Activated T-cell treated with anti-CD3 and anti-CD28 coated beads, Interleukin-2, amount 50 U/mL, for 24 hours (primary cell): ENCODE results near the gene UBTD1.
"Not testable (repeated sequence)": the region's sequence is repeated elsewhere in the genome, so short reads cannot be mapped to it uniquely, and the experiment has no call there.

Experiments used
- DNase-seq: peaks from one replicate; pipeline ENCODE4 v3.0.0-alpha.2; 2020
- H3K27ac Mint-ChIP-seq: 2 replicates; pipeline ENCODE4 v1.8.0; 2020; ENCODE audit warnings: mild to moderate bottlenecking, mixed read lengths
- H3K27me3 Mint-ChIP-seq: 2 replicates; pipeline ENCODE4 v1.8.0; 2020; ENCODE audit warnings: mixed read lengths
- H3K36me3 Mint-ChIP-seq: 2 replicates; pipeline ENCODE4 v1.8.0; 2020; ENCODE audit warnings: low read depth, mixed read lengths
- H3K4me1 Mint-ChIP-seq: 2 replicates; pipeline ENCODE4 v1.8.0; 2020; ENCODE audit warnings: low read depth, mixed read lengths
- H3K4me3 Mint-ChIP-seq: 2 replicates; pipeline ENCODE4 v1.8.0; 2020; ENCODE audit warnings: mild to moderate bottlenecking, moderate library complexity, mixed read lengths
- H3K9me3 Mint-ChIP-seq: 2 replicates; pipeline ENCODE4 v1.8.0; 2020; ENCODE audit warnings: mixed read lengths

The UBTD1 gene

GRCh38 chr10:97547271-97547600 lies 48.5 kb downstream of the UBTD1 start:
- Mint-ChIP-seq H3K9me3 (no peaks in the 10 kb centered on the region), H3K4me1 (peaks cover 18% of the 10 kb centered on the region), H3K27ac (no peak overlapping the region), H3K27me3 (no peaks in the 10 kb centered on the region), H3K4me3 (no peak overlapping the region), H3K36me3 (no peaks in the 10 kb centered on the region)
- DNase-seq: no peak

- Mint-ChIP-seq H3K9me3 (no peaks in the 10 kb centered on the region), H3K36me3 (no peaks in the 10 kb centered on the region), H3K4me1 (peaks cover 10% of the 10 kb centered on the region), H3K27me3 (no peaks in the 10 kb centered on the region), H3K4me3 (no peak overlapping the region), H3K27ac (no peak overlapping the region)
- DNase-seq: no peak
These were observed 49.2 kb downstream of the UBTD1 start for GRCh38 chr10:97547962-97548361.

GRCh38 chr10:97548828-97549455 lies 50.2 kb downstream of the UBTD1 start:
- H3K27ac Mint-ChIP-seq: peak overlapping the region; percentile 11

GRCh38 chr10:97549587-97550322 lies 51.0 kb downstream of the UBTD1 start:
- H3K4me3 Mint-ChIP-seq: no peak overlapping the region
- H3K9me3 Mint-ChIP-seq: no peaks in the 10 kb centered on the region
- DNase-seq: no peak
- H3K27ac Mint-ChIP-seq: no peak overlapping the region
- H3K36me3 Mint-ChIP-seq: no peaks in the 10 kb centered on the region
- peaks cover 2% of the 10 kb centered on the region for H3K4me1 Mint-ChIP-seq
- no peaks in the 10 kb centered on the region for H3K27me3 Mint-ChIP-seq

More at GRCh38 chr10:97548828-97549455, 50.2 kb downstream of the UBTD1 start:
- Mint-ChIP-seq H3K4me1 (peaks cover 3% of the 10 kb centered on the region), H3K4me3 (no peak overlapping the region), H3K36me3 (no peaks in the 10 kb centered on the region), H3K9me3 (no peaks in the 10 kb centered on the region), H3K27me3 (no peaks in the 10 kb centered on the region)
- no peak for DNase-seq

GRCh38 chr10:97550336-97551149 lies 51.8 kb downstream of the UBTD1 start:
- Mint-ChIP-seq H3K27me3 (no peaks in the 10 kb centered on the region), H3K4me3 (no peak overlapping the region), H3K27ac (no peak overlapping the region), H3K9me3 (no peaks in the 10 kb centered on the region), H3K4me1 (peaks cover 1% of the 10 kb centered on the region), H3K36me3 (no peaks in the 10 kb centered on the region)
- no peak for DNase-seq

- H3K4me1 Mint-ChIP-seq: peaks cover 1% of the 10 kb centered on the region
- no peak overlapping the region for H3K4me3 Mint-ChIP-seq
- no peaks in the 10 kb centered on the region for H3K9me3 Mint-ChIP-seq
- DNase-seq: no peak
- H3K36me3 Mint-ChIP-seq: no peaks in the 10 kb centered on the region
- no peak overlapping the region for H3K27ac Mint-ChIP-seq
- no peaks in the 10 kb centered on the region for H3K27me3 Mint-ChIP-seq
These were observed 52.5 kb downstream of the UBTD1 start for GRCh38 chr10:97551271-97551670.

- H3K4me1 Mint-ChIP-seq: peaks cover 1% of the 10 kb centered on the region
- DNase-seq: peak; percentile 75
- H3K4me3 Mint-ChIP-seq: no peak overlapping the region
These were observed 54.9 kb downstream of the UBTD1 start for GRCh38 chr10:97553575-97554031.

GRCh38 chr10:97554336-97554735 lies 55.6 kb downstream of the UBTD1 start:
- not testable (repeated sequence) for DNase-seq, H3K27ac Mint-ChIP-seq, H3K4me3 Mint-ChIP-seq, H3K27me3 Mint-ChIP-seq, H3K4me1 Mint-ChIP-seq, H3K36me3 Mint-ChIP-seq, H3K9me3 Mint-ChIP-seq

More at GRCh38 chr10:97553575-97554031, 54.9 kb downstream of the UBTD1 start:
- no peaks in the 10 kb centered on the region for H3K9me3 Mint-ChIP-seq
- no peak overlapping the region for H3K27ac Mint-ChIP-seq
- no peaks in the 10 kb centered on the region for H3K27me3 Mint-ChIP-seq
- no peaks in the 10 kb centered on the region for H3K36me3 Mint-ChIP-seq

GRCh38 chr10:97555541-97555940 lies 56.8 kb downstream of the UBTD1 start:
- H3K4me1 Mint-ChIP-seq, H3K27me3 Mint-ChIP-seq, H3K27ac Mint-ChIP-seq, DNase-seq, H3K9me3 Mint-ChIP-seq, H3K4me3 Mint-ChIP-seq, H3K36me3 Mint-ChIP-seq: not testable (repeated sequence)

- not testable (repeated sequence) for H3K27me3 Mint-ChIP-seq, H3K4me3 Mint-ChIP-seq, H3K9me3 Mint-ChIP-seq, H3K4me1 Mint-ChIP-seq, H3K27ac Mint-ChIP-seq, H3K36me3 Mint-ChIP-seq
- peak; percentile 24 for DNase-seq
These were observed 62.1 kb downstream of the UBTD1 start for GRCh38 chr10:97560731-97561381.

GRCh38 chr10:97561386-97562077 lies 62.8 kb downstream of the UBTD1 start:
- not testable (repeated sequence) for H3K36me3 Mint-ChIP-seq, H3K4me3 Mint-ChIP-seq, H3K9me3 Mint-ChIP-seq, DNase-seq, H3K4me1 Mint-ChIP-seq, H3K27me3 Mint-ChIP-seq, H3K27ac Mint-ChIP-seq

GRCh38 chr10:97562329-97562728 lies 63.6 kb downstream of the UBTD1 start:
- H3K4me3 Mint-ChIP-seq, H3K27ac Mint-ChIP-seq, H3K4me1 Mint-ChIP-seq, H3K36me3 Mint-ChIP-seq, H3K9me3 Mint-ChIP-seq, DNase-seq, H3K27me3 Mint-ChIP-seq: not testable (repeated sequence)

- no peak for DNase-seq
- H3K4me3 Mint-ChIP-seq: no peak overlapping the region
- H3K27me3 Mint-ChIP-seq: no peaks in the 10 kb centered on the region
- no peaks in the 10 kb centered on the region for H3K36me3 Mint-ChIP-seq
- H3K9me3 Mint-ChIP-seq: no peaks in the 10 kb centered on the region
- H3K4me1 Mint-ChIP-seq: peaks cover 8% of the 10 kb centered on the region
- no peak overlapping the region for H3K27ac Mint-ChIP-seq
These were observed 64.6 kb downstream of the UBTD1 start for GRCh38 chr10:97563337-97563736.

GRCh38 chr10:97564776-97565175 lies 66.1 kb downstream of the UBTD1 start:
- Mint-ChIP-seq H3K36me3 (no peaks in the 10 kb centered on the region), H3K9me3 (no peaks in the 10 kb centered on the region), H3K4me3 (no peak overlapping the region), H3K27ac (no peak overlapping the region), H3K4me1 (peaks cover 8% of the 10 kb centered on the region), H3K27me3 (no peaks in the 10 kb centered on the region)
- no peak for DNase-seq
